Measurements from ENCODE around the gene FDX2. TPM values are rescaled to one million over a fixed set of nuclear protein-coding genes. Genes with fewer than 3 reads are reported as not detected.

The FDX2 gene
- polyA plus RNA-seq, 1 experiment = 40.1 TPM

GRCh38 chr19:10305139-10305806 lies 10.5 kb downstream of the FDX2 start:
- Histone ChIP-seq H3K4me3 (ENCODE audit: low read depth, low read length) (no peak overlapping the region), H3K27me3 (ENCODE audit: control insufficient read depth, insufficient read depth, low read length) (no peaks in the 10 kb centered on the region), H3K36me3 (ENCODE audit: control insufficient read depth, insufficient read depth, low read length) (peaks cover 3% of the 10 kb centered on the region; the same call in 1 of the 2 replicates)
- TF ChIP-seq CTCF (IDR thresholded peaks at IDR 0.05; ENCODE audit: insufficient read depth, low read depth, low read length) = no peak
- ChIA-PET CTCF (interaction anchor here (0.6 to 1.4 kb wide), 2 partner anchors 36 to 37 kb away, joined by 3 to 5 read pairs; no protein-coding TSS in a partner anchor), POLR2A (interaction anchor here (0.6 kb wide), 1 partner anchor 13 kb away, joined by 3 read pairs; no protein-coding TSS in a partner anchor)
- DNase-seq (ENCODE audit: low read depth) = no peak

DNA sequence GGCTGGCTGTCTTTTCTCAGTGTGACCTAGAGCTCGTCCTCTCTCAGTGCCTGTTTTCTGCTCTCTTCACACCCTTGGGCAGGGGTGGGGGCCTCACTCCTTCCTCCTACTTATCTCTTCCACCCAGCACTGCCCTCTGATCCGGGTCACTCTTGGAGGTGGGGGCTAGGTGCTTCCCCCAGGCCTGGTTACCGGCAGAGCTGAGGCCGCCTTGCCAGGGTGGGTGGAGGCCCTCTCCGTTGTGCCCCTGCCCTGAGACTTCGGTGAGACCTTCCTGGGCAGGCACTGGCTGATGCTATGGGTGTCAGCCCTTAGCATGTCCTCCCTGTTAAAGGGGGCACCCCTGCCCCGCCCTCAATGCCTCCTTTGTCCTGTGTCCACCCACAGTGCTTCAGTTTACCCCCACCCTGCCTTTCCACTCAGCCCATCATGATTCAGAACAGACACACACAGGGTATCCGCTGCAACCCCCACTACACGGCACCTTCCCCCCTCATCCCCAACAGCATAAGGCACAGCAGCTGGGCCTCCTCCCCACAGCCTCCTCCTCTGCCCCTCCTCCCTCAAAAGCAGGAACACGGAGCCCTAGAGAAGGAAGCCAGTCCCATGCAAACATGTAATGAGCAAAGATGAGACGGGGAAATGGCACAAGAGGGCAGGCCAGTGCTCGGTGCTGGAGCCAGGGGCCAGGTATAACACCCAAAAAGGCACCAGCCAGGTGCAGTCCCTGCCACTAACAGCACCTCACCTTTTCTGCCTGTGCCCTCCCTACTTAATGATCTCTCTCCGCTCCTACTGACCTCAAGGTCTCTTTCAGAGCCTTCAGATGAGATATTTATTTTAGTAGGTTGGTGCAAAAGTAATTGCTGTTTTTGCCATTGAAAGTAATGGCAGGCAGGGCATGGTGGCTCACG lies 16.0 kb downstream of the FDX2 start:
- ChIA-PET POLR2A (no interaction called here), CTCF (no interaction called here)

DNA sequence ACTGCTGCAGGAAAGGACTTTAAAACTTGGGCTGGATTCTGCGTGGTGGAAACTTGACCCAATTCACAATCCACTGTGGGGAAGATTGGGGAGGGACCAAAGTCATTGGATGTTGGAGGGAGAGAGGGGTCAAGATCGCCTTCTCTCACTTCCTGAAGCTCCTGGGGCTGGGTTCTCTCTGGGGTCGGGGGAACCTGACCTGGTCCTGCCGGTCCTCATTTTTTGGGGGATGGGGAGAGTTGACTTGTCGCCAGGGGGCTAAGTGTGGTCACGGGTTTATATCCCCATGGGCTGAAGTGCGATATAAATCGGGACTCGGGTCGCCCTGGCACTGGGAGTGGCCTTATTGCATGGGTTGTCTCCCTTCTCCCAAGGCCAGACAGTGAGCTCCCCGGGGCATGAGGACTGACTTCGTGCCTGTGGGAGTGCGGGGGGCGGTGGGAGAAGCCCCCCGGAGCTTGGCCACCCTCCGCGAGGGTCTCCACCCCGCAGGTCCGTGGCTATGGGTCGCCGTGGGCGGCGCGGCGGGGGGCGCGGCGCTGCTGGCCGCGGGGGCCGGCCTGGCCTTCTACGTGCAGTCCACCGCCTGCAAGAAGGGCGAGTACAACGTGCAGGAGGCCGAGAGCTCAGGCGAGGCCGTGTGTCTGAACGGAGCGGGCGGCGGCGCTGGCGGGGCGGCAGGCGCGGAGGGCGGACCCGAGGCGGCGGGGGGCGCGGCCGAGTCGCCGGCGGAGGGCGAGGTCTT lies 19.8 kb downstream of the FDX2 start:
- H3K27me3 ChIP-seq (ENCODE audit: control insufficient read depth, insufficient read depth, low read length) = peaks cover 8% of the 10 kb centered on the region
- TF ChIP-seq CTCF (IDR thresholded peaks at IDR 0.05; ENCODE audit: insufficient read depth, low read depth, low read length) = no peak
- peaks cover 1% of the 10 kb centered on the region for H3K36me3 ChIP-seq (ENCODE audit: control insufficient read depth, insufficient read depth, low read length)
- CTCF ChIA-PET = interaction anchor here (0.9 kb wide), 1 partner anchor 93 kb away, joined by 3 read pairs; no protein-coding TSS in a partner anchor
- H3K4me3 ChIP-seq (ENCODE audit: low read depth, low read length) = 0 out of 2 replicates have a peak overlapping the region, but pooled peaks have one; percentile 3
- POLR2A ChIA-PET = no interaction called here
- DNase-seq (ENCODE audit: low read depth) = no peak

More for the DNA sequence above, 16.0 kb downstream of the FDX2 start:
- no peaks in the 10 kb centered on the region; the same call in 1 of the 2 replicates for H3K36me3 ChIP-seq (ENCODE audit: control insufficient read depth, insufficient read depth, low read length)
- DNase-seq (ENCODE audit: low read depth) = no peak
- no peak overlapping the region for H3K4me3 ChIP-seq (ENCODE audit: low read depth, low read length)
- no peaks in the 10 kb centered on the region for H3K27me3 ChIP-seq (ENCODE audit: control insufficient read depth, insufficient read depth, low read length)
- no peak for TF ChIP-seq CTCF (IDR thresholded peaks at IDR 0.05; ENCODE audit: insufficient read depth, low read depth, low read length)

DNA sequence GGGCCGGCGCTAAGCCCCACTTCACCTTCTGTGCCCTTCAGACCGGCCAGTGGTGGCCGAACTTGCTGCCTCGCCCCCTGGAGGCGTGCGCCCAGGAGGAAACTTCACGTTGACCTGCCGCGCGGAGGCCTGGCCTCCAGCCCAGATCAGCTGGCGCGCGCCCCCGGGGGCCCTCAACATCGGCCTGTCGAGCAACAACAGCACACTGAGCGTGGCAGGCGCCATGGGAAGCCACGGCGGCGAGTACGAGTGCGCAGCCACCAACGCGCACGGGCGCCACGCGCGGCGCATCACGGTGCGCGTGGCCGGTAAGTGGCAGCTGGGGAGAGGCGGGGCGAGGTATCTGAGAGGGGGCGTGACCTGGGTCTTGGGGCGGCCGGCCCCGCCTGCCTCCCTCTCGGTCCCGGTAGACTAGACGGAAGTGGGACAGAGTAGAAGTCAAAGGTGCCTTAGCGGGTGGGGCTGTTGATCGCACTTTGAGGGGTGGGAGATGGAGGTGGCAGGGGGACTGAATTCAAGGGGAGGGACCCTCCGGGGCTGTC lies 20.4 kb downstream of the FDX2 start:
- H3K27me3 ChIP-seq (ENCODE audit: control insufficient read depth, insufficient read depth, low read length) = peaks cover 8% of the 10 kb centered on the region
- CTCF ChIA-PET = no interaction called here

More for the DNA sequence above, 20.4 kb downstream of the FDX2 start:
- peak; percentile 29; the same call in 1 of the 2 replicates for TF ChIP-seq CTCF (IDR thresholded peaks at IDR 0.05; ENCODE audit: insufficient read depth, low read depth, low read length)
- POLR2A ChIA-PET = no interaction called here
- Histone ChIP-seq H3K36me3 (ENCODE audit: control insufficient read depth, insufficient read depth, low read length) (peaks cover 1% of the 10 kb centered on the region), H3K4me3 (ENCODE audit: low read depth, low read length) (0 out of 2 replicates have a peak overlapping the region, but pooled peaks have one; percentile 3)
- DNase-seq (ENCODE audit: low read depth) = no peak

All from BJ (cell line).